ENCODE results near the gene MYL12B.
"Not testable (repeated sequence)": the region's sequence is repeated elsewhere in the genome, so short reads cannot be mapped to it uniquely, and the experiment has no call there.

The MYL12B gene

GRCh38 chr18:3263132-3263700, 1.3 kb downstream of the MYL12B start:
- DNase-seq, result no peak

- no peak for DNase-seq
Observed at GRCh38 chr18:3264362-3264761, 2.4 kb downstream of the MYL12B start.

GRCh38 chr18:3265564-3266033, 3.7 kb downstream of the MYL12B start:
- DNase-seq, result peak; percentile 68

- no peak for DNase-seq
Observed at GRCh38 chr18:3266062-3266608, 4.2 kb downstream of the MYL12B start.

GRCh38 chr18:3268306-3268705, 6.4 kb downstream of the MYL12B start:
- no peak for DNase-seq

- peak; percentile 80 for DNase-seq
Observed at GRCh38 chr18:3269241-3269913, 7.4 kb downstream of the MYL12B start.

- no peak for DNase-seq
Observed at GRCh38 chr18:3269914-3270299, 8.0 kb downstream of the MYL12B start.

- no peak for DNase-seq
Observed at GRCh38 chr18:3273042-3273441, 11.1 kb downstream of the MYL12B start.

GRCh38 chr18:3277643-3278213, 15.8 kb downstream of the MYL12B start:
- not testable (repeated sequence) for DNase-seq

- no peak for DNase-seq
Observed at GRCh38 chr18:3279201-3280185, 17.6 kb downstream of the MYL12B start.

GRCh38 chr18:3281456-3282400, 19.8 kb downstream of the MYL12B start:
- DNase-seq, result peak; percentile 81

GRCh38 chr18:3283253-3283863, 21.4 kb downstream of the MYL12B start:
- no peak for DNase-seq

GRCh38 chr18:3283908-3284307, 22.0 kb downstream of the MYL12B start:
- DNase-seq, result no peak

GRCh38 chr18:3284501-3284900, 22.6 kb downstream of the MYL12B start:
- DNase-seq, result no peak

- DNase-seq, result no peak
Observed at GRCh38 chr18:3286159-3286558, 24.2 kb downstream of the MYL12B start.

GRCh38 chr18:3293196-3293951, 31.4 kb downstream of the MYL12B start:
- no peak for DNase-seq

GRCh38 chr18:3294435-3295080, 32.6 kb downstream of the MYL12B start:
- DNase-seq, result peak; percentile 35

GRCh38 chr18:3297025-3297984, 35.4 kb downstream of the MYL12B start:
- DNase-seq, result peak; percentile 78

All from fibroblast of skin of scalp (primary cell).